Measurements from ENCODE around the gene EML1. TPM values are rescaled to one million over a fixed set of nuclear protein-coding genes. Genes with fewer than 3 reads are reported as not detected.

EML1 gene
- total RNA-seq, 3 donors from 2014 or later (not counting 1 experiment from before 2014, with no cell fraction given) = not detected

- Mint-ChIP-seq H3K36me3 (no peaks in the 10 kb centered on the region), H3K4me1 (no peaks in the 10 kb centered on the region), H3K27me3 (ENCODE audit: low read depth in 2 of 2) (peaks cover 12 to 40% of the 10 kb centered on the region in 2 donors), H3K27ac (no peak overlapping the region), H3K4me3 (no peak overlapping the region), H3K9me3 (no peaks in the 10 kb centered on the region)
- intact Hi-C loops (cut with micrococcal nuclease) = no loop called here
- H3K4me3 ChIP-seq (ENCODE audit: low read length) = no peak overlapping the region
- no peaks in the 10 kb centered on the region for H3K36me3 ChIP-seq (ENCODE audit: control insufficient read depth, insufficient read depth, low read length)
- H3K9me3 ChIP-seq (ENCODE audit: control insufficient read depth, insufficient read depth, low read length) = no peaks in the 10 kb centered on the region
- TF ChIP-seq CTCF (IDR thresholded peaks at IDR 0.05) = no peak
- no peak for ATAC-seq
- peaks cover 2% of the 10 kb centered on the region for H3K27me3 ChIP-seq (ENCODE audit: control insufficient read depth, insufficient read depth, low read length)
- 91% methylated on average over 2 of the region's 2 CpGs for WGBS (ENCODE audit: insufficient coverage)
- no peaks in the 10 kb centered on the region for H3K4me1 ChIP-seq (ENCODE audit: control insufficient read depth, insufficient read depth, low read length)
- no peak for DNase-seq
- H3K27ac ChIP-seq (ENCODE audit: low read length) = no peak overlapping the region
These were observed 69.8 kb downstream of the EML1 start for GRCh38 chr14:99863059-99863458.

GRCh38 chr14:99865408-99865807 is 72.2 kb downstream of the EML1 start:
- H3K27me3 Mint-ChIP-seq (ENCODE audit: low read depth in 2 of 2) = peaks cover 17 to 54% of the 10 kb centered on the region in 2 donors

GRCh38 chr14:99870617-99871016 is 77.4 kb downstream of the EML1 start:
- no peak overlapping the region for H3K27ac ChIP-seq (ENCODE audit: low read length)

More at GRCh38 chr14:99865408-99865807, 72.2 kb downstream of the EML1 start:
- Histone ChIP-seq H3K4me3 (ENCODE audit: low read length) (no peak overlapping the region), H3K27me3 (ENCODE audit: control insufficient read depth, insufficient read depth, low read length) (peaks cover 2% of the 10 kb centered on the region), H3K36me3 (ENCODE audit: control insufficient read depth, insufficient read depth, low read length) (no peaks in the 10 kb centered on the region), H3K4me1 (ENCODE audit: control insufficient read depth, insufficient read depth, low read length) (no peaks in the 10 kb centered on the region), H3K27ac (ENCODE audit: low read length) (no peak overlapping the region), H3K9me3 (ENCODE audit: control insufficient read depth, insufficient read depth, low read length) (no peaks in the 10 kb centered on the region)
- no peaks in the 10 kb centered on the region for H3K36me3 Mint-ChIP-seq
- H3K27ac Mint-ChIP-seq = no peak overlapping the region
- no peak for ATAC-seq
- WGBS (ENCODE audit: insufficient coverage) = 89% methylated on average over 2 of the region's 2 CpGs
- no peak overlapping the region for H3K4me3 Mint-ChIP-seq
- H3K9me3 Mint-ChIP-seq = no peaks in the 10 kb centered on the region
- intact Hi-C loops (cut with micrococcal nuclease) = no loop called here
- no peaks in the 10 kb centered on the region for H3K4me1 Mint-ChIP-seq
- no peak for TF ChIP-seq CTCF (IDR thresholded peaks at IDR 0.05)
- DNase-seq = no peak

More at GRCh38 chr14:99870617-99871016, 77.4 kb downstream of the EML1 start:
- Mint-ChIP-seq H3K9me3 (no peaks in the 10 kb centered on the region), H3K27me3 (ENCODE audit: low read depth in 2 of 2) (peaks cover 22 to 67% of the 10 kb centered on the region in 2 donors), H3K4me1 (no peaks in the 10 kb centered on the region), H3K36me3 (no peaks in the 10 kb centered on the region), H3K4me3 (no peak overlapping the region), H3K27ac (no peak overlapping the region)
- ATAC-seq (no peak), DNase-seq (no peak)
- peaks cover 8% of the 10 kb centered on the region for H3K27me3 ChIP-seq (ENCODE audit: control insufficient read depth, insufficient read depth, low read length)
- TF ChIP-seq CTCF (IDR thresholded peaks at IDR 0.05) = no peak
- intact Hi-C loops (cut with micrococcal nuclease) = no loop called here
- H3K9me3 ChIP-seq (ENCODE audit: control insufficient read depth, insufficient read depth, low read length) = no peaks in the 10 kb centered on the region
- 85% methylated on average over 3 of the region's 3 CpGs for WGBS (ENCODE audit: insufficient coverage)
- H3K4me3 ChIP-seq (ENCODE audit: low read length) = no peak overlapping the region
- no peaks in the 10 kb centered on the region for H3K4me1 ChIP-seq (ENCODE audit: control insufficient read depth, insufficient read depth, low read length)
- H3K36me3 ChIP-seq (ENCODE audit: control insufficient read depth, insufficient read depth, low read length) = no peaks in the 10 kb centered on the region

Data from natural killer cell (primary cell).